Thyroid gland (tissue), 4 donors: Measurements from ENCODE around the gene P2RX2. TPM values are rescaled to one million over a fixed set of nuclear protein-coding genes. Genes with fewer than 3 reads are reported as not detected.

Source experiments
- DNase-seq, 2 donors: peaks; one replicate each; pipeline ENCODE4 v3.0.0-alpha.2; 2019
- H3K27ac ChIP-seq, 3 donors: fragments of 200-600 bp; sonication (generic); 1 replicate in 2 of 3; 2 replicates in 1 of 3; pipeline ENCODE4 v1.5.1; 2016 to 2019; ENCODE audit warnings: mild to moderate bottlenecking in 1 of 3, moderate library complexity in 1 of 3
- H3K27me3 ChIP-seq: fragments of 200-600 bp; sonication (generic); one replicate; pipeline ENCODE4 v1.5.1; 2019
- H3K36me3 ChIP-seq, 2 donors: fragments of 200-600 bp; sonication (generic); one replicate each; pipeline ENCODE4 v1.5.1; 2016 to 2019
- H3K4me1 ChIP-seq, 2 donors: fragments of 200-600 bp; sonication (generic); one replicate each; pipeline ENCODE4 v1.5.1; 2017 to 2019
- H3K4me3 ChIP-seq, 3 donors: fragments of 200-600 bp; sonication (generic); replicated peaks in 1 of 3; 1 replicate in 2 of 3; 2 replicates in 1 of 3; pipeline ENCODE4 v1.5.1; 2016; ENCODE audit warnings: mild to moderate bottlenecking in 1 of 3
- H3K9me3 ChIP-seq: fragments of 200-600 bp; sonication (generic); one replicate; pipeline ENCODE4 v1.5.1; 2017
- CTCF ChIP-seq, 6 experiments: fragments of 200-600 bp in 3 of 6; fragments of 450-650 bp in 3 of 6; sonication (generic) in 3 of 6; IDR thresholded peaks; one replicate each; pipeline ENCODE4 v1.5.1; 2016 to 2019; ENCODE audit warnings: antibody characterized with exemption in 6 of 6, mild to moderate bottlenecking in 2 of 6, inconsistent platforms in 1 of 6, moderate library complexity in 1 of 6
- POLR2A ChIP-seq, 2 donors: fragments of 450-650 bp; IDR thresholded peaks; one replicate each; pipeline ENCODE4 v1.6.1; 2017; ENCODE audit warnings: antibody characterized with exemption in 2 of 2, mild to moderate bottlenecking in 2 of 2, moderate library complexity in 1 of 2
- WGBS, 2 donors: methylation state at CpG; one replicate each; pipeline ENCODE4 v1.1.5; 2017; 5-methylcytosine and 5-hydroxymethylcytosine counted together
- intact Hi-C: fragments of 100-400 bp; cut with DNase I; formaldehyde crosslinking; loops from one replicate; pipeline ENCODE4 v1.15.1; 2023
- total RNA-seq, 4 donors: library from RNA; depleted of rRNA; stranded (reverse); fragments of >200 nt; gene quantifications; one replicate each; pipeline ENCODE4 v1.2.3, GENCODE V29; 2016

The P2RX2 gene
- total RNA-seq, 4 donors from 2014 or later, result 0.45 TPM; not detected in 3

DNA sequence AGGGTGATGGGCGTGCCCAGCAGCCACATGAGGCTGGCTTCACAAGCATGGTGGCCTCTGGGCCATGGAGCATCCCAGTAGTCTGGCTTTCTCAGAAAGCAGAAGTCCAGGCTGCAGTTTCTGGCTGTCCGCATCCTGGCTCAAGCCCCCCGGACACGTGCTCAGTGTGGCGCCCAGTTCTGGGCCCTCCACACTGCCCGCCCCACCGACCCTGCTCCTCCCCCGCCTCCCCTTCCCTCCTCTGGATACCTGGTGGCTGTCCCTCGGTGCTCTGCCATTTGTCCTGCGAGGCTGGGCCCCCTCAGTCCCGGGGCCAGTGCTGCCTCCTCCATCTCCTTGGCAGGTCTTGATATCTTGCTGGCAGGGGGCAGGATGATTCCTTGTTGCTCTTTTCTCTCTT lies 39.8 kb upstream of the P2RX2 start:
- DNase-seq, result no peak
- intact Hi-C loops, result no loop called here
- H3K4me1 ChIP-seq, result no peaks in the 10 kb centered on the region
- H3K27ac ChIP-seq, result no peak overlapping the region
- 80% methylated on average over 11 of the region's 11 CpGs for WGBS, 2 donors
- H3K27me3 ChIP-seq, result no peaks in the 10 kb centered on the region
- H3K36me3 ChIP-seq, result peaks cover 13 to 18% of the 10 kb centered on the region in 2 donors
- no peak overlapping the region for H3K4me3 ChIP-seq
- H3K9me3 ChIP-seq, result no peaks in the 10 kb centered on the region
- TF ChIP-seq POLR2A (IDR thresholded peaks at IDR 0.05) (no peak), CTCF (IDR thresholded peaks at IDR 0.05) (no peak)

GRCh38 chr12:132579744-132580143 lies 38.8 kb upstream of the P2RX2 start:
- Histone ChIP-seq H3K27ac (no peak overlapping the region), H3K4me1 (no peaks in the 10 kb centered on the region), H3K27me3 (no peaks in the 10 kb centered on the region), H3K4me3 (no peak overlapping the region), H3K9me3 (no peaks in the 10 kb centered on the region), H3K36me3 (peaks cover 8 to 18% of the 10 kb centered on the region in 2 donors)
- intact Hi-C loops, result no loop called here
- TF ChIP-seq POLR2A (IDR thresholded peaks at IDR 0.05) (no peak), CTCF (IDR thresholded peaks at IDR 0.05) (no peak)
- DNase-seq, result no peak
- 66 to 76% methylated on average over 12 of the region's 12 CpGs for WGBS, 2 donors

- no peak for DNase-seq
- no peak for TF ChIP-seq POLR2A (IDR thresholded peaks at IDR 0.05)
- H3K4me3 ChIP-seq, result no peak overlapping the region
- H3K4me1 ChIP-seq, result no peaks in the 10 kb centered on the region
- H3K27me3 ChIP-seq, result no peaks in the 10 kb centered on the region
- no peaks in the 10 kb centered on the region for H3K9me3 ChIP-seq
- no peak overlapping the region for H3K27ac ChIP-seq
- intact Hi-C loops, result no loop called here
- WGBS, 2 donors, result 94 to 98% methylated on average over 8 to 9 of the region's 12 CpGs
- H3K36me3 ChIP-seq, result peaks cover 0 to 14% of the 10 kb centered on the region in 2 donors
Measured at GRCh38 chr12:132580701-132581292, 37.8 kb upstream of the P2RX2 start.

GRCh38 chr12:132581348-132582057 lies 37.1 kb upstream of the P2RX2 start:
- intact Hi-C loops, result no loop called here
- Histone ChIP-seq H3K9me3 (no peaks in the 10 kb centered on the region), H3K27ac (no peak overlapping the region), H3K36me3 (peaks cover 0 to 12% of the 10 kb centered on the region in 2 donors), H3K4me3 (no peak overlapping the region), H3K27me3 (no peaks in the 10 kb centered on the region), H3K4me1 (no peaks in the 10 kb centered on the region)
- TF ChIP-seq CTCF (IDR thresholded peaks at IDR 0.05) (no peak), POLR2A (IDR thresholded peaks at IDR 0.05) (no peak)
- no peak for DNase-seq
- WGBS, 2 donors, result 80 to 81% methylated on average over 1 to 10 of the region's 17 CpGs

GRCh38 chr12:132582058-132582420 lies 36.5 kb upstream of the P2RX2 start:
- 31 to 57% methylated on average over 21 to 24 of the region's 24 CpGs for WGBS, 2 donors
- H3K36me3 ChIP-seq, result peaks cover 0 to 7% of the 10 kb centered on the region in 2 donors
- H3K27ac ChIP-seq, result no peak overlapping the region
- H3K4me3 ChIP-seq, result peak overlapping the region in 1 of 3 donors; percentile 8
- no peaks in the 10 kb centered on the region for H3K27me3 ChIP-seq
- H3K4me1 ChIP-seq, result no peaks in the 10 kb centered on the region
- TF ChIP-seq POLR2A (IDR thresholded peaks at IDR 0.05) (no peak), CTCF (IDR thresholded peaks at IDR 0.05) (no peak)
- DNase-seq, result peak; percentile 59 to 69
- no peaks in the 10 kb centered on the region for H3K9me3 ChIP-seq
- intact Hi-C loops, result no loop called here
